IPS-NIHi11 (cell line): ENCODE data around the gene TXNDC15.
"Not testable (repeated sequence)": the region's sequence is repeated elsewhere in the genome, so short reads cannot be mapped to it uniquely, and the experiment has no call there.

Experiments
- DNase-seq: peaks from one replicate; pipeline ENCODE4 v3.0.0; 2012; ENCODE audit warnings: mixed read lengths, low spot score

TXNDC15 gene

DNA sequence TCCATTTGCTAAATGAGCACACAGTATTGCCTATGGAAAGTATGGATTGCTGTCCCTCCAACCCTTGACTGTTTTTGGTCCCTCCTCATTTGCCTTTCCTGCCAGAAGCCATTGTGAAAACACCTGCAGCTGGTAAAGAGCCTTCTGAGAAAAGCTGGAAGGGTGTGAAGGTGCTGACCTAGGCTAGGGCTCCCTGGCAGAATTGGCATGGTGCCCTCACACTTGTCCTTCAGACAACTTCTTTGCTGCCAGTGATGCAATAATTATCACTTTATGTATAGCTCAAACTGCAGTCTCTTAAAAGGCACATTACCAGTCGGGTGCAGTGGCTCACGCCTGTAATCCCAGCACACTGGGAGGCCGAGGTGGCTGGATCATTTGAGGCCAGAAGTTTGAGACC, 4.2 kb downstream of the TXNDC15 start:
- no peak for DNase-seq

DNA sequence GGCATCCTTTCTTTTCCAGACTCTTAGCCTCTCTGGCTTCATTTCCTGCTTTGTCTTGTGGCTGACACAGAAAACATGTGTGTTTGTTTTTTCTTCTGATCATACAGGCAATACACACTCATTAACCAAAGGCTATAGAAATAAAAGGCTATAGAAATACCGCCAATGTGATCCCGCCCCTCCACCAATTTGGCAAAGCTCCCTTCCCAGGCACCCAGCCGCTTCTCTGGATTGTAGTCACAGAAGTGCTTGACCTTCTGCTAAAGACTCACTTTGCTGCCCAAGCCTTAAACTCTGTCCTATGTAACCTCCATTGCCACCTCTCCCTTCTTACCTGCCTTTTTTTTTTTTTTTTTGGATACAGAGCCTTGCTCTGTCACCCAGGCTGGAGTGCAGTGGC, 5.3 kb downstream of the TXNDC15 start:
- DNase-seq = no peak

DNA sequence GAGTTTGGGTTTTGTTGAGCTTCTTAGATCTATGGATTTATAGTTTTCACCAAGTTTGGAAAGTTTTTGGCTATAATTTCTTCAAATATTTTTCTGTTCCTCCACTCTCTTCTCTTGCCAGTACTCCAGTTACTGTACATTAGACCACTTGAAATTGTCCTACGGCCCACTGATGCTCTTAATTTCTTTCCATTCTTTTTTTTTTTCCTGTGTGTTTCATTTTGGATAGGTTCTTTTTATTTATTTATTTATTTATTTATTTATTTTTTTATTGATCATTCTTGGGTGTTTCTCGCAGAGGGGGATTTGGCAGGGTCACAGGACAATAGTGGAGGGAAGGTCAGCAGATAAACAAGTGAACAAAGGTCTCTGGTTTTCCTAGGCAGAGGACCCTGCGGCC, 6.8 kb downstream of the TXNDC15 start:
- not testable (repeated sequence) for DNase-seq

DNA sequence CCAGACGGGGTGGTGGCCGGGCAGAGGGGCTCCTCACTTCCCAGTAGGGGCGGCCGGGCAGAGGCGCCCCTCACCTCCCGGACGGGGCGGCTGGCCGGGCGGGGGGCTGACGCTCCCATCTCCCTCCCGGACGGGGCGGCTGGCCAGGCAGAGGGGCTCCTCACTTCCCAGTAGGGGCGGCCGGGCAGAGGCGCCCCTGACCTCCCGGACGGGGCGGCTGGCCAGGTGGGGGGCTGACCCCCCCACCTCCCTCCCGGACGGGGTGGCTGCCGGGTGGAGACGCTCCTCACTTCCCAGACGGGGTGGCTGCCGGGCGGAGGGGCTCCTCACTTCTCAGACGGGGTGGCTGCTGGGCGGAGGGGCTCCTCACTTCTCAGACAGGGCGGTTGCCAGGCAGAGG, 7.5 kb downstream of the TXNDC15 start:
- DNase-seq = not testable (repeated sequence)

DNA sequence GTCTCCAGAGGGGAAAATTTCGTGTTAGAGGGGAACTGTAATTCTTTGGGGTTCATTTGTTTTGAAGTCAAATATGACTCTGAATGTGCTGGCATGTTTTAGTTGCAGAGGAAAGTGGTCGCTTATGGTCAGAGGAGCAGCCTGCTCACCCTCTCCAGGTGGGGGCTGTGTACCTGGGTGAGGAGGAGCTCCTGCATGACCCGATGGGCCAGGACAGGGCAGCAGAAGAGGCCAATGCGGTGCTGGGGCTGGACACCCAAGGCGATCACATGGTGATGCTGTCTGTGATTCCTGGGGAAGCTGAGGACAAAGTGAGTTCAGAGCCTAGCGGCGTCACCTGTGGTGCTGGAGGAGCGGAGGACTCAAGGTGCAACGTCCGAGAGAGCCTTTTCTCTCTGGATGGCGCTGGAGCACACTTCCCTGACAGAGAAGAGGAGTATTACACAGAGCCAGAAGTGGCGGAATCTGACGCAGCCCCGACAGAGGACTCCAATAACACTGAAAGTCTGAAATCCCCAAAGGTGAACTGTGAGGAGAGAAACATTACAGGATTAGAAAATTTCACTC, 13.5 kb downstream of the TXNDC15 start:
- DNase-seq = no peak

DNA sequence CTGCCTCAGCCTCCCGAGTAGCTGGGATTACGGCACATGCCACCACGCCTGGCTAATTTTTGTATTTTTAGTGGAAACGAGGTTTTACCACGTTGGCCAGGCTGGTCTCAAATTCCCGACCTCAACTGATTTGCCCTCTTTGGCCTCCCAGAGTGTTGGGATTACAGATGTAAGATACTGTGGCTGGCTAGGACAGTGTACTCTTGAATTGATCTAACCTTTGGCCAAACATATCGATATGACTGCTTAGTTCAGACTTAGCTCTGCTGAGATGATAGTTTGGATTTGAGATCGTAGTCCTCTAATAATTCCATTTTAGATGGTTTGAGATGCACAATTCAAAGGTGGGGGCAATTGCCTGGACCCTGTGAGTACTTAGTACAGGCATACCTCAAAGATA, 15.2 kb downstream of the TXNDC15 start:
- no peak for DNase-seq

DNA sequence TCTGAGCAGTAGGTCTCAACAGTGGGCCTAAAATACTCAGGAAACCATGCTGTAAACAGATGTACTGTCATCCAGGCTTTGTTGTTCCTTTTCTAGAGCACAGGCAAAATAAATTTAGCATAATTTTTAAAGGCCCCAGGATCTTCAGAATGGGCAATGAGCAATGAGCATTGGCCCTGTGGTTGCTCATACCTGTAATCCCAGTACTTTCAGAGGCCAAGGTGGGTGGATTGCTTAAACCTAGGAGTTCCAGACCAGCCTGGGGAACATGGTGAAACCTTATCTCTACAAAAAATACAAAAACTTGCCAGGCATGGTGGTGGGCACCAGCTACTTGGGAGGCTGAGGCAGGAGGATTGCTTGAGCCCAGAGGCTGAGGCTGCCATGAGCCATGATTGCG, 17.3 kb downstream of the TXNDC15 start:
- DNase-seq = no peak

DNA sequence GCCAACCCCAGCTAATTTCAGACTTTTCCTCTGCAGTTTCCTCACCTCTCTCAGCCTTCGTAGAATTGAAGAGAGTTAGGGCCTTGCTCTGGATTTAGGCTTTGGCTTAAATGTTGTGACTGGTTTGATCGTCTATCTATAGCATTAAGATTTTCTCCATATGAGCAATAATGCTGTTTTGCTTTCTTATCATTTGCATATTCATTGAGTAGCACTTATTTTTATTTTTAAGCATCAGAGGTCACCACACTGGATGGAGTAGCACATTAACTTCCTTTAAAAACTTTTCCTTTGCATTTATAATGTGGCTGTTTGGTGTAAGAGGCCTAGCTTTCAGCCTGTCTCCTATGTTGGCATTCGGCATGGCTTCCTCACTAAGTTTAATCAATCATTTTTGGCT, 18.1 kb downstream of the TXNDC15 start:
- no peak for DNase-seq

DNA sequence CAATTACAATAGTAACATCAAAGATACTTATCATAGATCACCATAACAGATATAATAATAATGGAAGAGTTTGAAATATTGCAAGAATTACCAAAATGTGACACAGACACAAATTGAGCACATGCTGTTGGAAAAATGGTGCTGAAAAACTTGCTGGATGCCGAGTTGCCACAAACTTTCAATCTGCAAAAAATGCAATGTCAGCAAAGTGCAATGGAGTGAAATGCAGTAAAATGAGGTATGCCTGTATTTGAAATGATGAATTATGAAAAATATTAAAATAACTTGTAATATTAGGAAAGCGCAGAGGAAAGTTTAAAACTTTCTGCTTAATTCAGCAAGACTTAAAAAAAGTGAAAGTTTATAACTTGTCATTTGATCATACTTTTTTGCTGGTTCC, 18.8 kb downstream of the TXNDC15 start:
- DNase-seq = no peak

DNA sequence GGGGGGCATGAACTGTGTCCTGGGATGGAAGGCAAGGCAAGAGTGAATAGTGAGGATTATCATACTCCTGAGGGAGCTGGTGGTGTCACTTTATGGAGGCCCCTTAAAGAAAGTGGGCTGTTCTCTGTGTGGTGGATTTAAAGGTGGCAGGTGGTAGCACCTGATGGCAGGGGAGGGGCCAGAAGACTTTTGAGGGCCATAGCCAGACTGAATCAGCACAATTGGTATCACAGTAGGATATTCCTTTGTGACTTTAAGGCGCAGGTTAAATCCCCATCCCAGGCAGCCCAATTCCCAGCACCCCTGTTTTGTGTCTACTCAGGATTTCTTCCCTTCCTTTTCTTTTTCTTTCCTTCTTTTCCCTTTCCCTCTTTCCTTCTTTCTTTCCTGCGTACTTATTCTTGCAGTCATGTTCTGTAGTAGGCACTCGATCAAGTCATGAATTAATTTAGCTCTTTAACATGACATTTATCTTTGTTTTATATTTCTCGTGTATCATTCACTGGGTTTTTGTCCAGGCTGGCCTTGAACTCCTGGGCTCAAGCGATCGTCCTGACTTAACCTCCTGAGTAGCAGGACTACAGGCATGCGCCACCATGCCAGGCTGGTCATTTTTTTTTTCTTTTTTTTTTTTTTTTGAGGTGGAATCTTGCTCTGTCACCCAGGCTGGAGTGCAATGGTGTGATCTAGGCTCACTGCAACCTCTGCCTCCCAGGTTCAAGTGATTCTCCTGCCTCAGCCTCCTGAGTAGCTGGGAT, 19.8 kb downstream of the TXNDC15 start:
- no peak for DNase-seq

DNA sequence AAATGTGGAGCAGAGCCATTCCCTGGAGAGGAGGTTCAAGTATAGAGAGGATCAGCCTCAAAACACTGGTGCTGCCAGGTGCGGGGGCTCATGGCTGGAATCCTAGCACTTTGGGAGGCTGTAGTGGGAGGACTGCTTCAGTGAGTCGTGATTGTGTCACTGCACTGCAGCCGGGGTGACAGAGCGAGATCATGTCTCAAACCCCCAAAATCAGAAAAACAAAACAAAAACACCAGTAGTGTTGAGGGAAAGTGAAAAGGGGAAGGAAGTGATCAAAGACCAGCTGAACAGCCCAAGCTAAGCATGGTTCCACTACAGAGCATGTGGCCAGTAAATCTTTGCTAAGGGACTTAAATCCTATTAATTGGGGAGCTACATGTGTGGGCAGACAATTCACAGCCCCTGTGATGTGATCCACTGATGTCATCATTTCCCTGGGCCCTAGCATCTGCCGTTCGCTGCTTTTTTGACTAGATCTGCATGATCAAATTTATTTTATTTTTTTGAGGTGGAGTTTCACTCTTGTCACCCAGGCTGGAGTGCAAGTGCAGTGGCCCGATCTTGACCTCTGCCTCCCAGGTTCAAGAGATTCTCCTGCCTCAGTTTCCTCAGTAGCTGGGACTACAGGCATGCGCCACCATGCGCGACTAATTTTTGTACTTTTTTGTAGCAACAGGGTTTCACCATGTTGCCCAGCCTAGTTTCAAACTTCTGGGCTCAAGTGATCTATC, 28.1 kb downstream of the TXNDC15 start:
- DNase-seq = no peak

DNA sequence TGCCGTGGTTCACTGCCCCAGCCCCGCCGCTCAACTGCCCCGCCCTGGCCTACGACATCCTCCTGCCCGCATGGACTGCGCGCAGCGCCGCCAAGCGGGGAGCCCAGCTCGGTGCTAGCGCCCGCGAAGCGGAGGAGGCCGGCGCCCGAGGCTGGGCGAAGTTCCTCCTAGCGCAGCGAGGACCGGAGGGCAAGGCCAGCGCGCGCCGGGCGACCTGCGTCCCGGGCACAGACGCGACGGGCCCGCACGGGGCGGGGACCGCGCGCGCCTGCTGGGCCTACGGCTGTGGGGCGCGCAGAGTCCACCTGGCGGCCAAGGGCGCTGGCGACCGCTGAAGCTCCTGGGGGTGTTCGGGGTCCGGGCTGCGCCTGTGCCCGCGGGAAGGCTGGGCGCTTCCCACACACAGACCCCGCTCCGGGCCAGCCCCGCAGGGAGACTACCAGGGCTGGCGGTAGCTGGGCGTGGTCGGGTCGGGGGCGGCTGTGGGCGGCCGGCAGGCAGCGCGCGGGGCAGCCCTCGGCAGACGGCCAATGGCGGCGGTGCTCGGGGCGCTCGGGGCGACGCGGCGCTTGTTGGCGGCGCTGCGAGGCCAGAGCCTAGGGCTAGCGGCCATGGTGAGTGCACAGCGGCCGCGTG, 30.6 kb downstream of the TXNDC15 start, which contains the start of gene PCBD2:
PCBD2 (plus strand) TSS at position 522 of the 636 bp plus-strand sequence; CDS start at position 531, 9 bp downstream.
- DNase-seq = peak; percentile 92

DNA sequence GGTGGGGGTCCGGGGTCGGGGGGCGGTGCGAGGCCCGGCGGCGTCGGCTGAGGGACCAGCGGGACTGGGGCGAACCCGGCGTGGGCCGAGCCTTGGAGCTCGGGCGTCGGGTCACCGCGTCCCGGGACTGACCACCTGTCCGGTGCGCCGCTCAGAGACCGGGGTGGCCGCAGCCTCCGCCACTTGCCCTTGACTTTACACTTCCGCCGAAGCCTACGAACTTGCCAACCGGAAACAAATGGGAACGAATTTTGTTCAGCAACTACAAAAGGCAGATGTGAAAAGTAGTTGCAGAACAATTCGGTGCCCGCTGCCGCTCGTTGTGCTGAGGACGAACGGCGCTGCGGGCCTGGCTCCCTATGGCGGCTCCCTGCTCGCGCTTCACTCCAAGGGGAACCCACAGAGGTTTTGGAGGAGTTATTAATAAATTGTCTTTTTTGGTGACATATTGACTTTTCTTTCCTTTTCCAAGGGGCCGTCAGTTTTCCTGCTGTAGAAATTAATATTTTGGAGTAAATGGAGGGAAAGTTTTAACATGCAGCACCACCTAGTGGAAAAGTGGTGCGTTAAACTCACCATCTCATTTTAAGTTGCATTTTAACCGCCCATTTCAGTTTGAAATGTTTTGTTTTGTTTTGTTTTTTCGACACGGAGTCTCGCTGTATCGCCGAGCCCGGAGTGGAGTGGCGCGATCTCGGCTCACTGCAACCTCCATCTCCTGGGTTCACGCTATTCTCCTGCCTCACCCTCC, 31.2 kb downstream of the TXNDC15 start:
- DNase-seq = peak; percentile 42

DNA sequence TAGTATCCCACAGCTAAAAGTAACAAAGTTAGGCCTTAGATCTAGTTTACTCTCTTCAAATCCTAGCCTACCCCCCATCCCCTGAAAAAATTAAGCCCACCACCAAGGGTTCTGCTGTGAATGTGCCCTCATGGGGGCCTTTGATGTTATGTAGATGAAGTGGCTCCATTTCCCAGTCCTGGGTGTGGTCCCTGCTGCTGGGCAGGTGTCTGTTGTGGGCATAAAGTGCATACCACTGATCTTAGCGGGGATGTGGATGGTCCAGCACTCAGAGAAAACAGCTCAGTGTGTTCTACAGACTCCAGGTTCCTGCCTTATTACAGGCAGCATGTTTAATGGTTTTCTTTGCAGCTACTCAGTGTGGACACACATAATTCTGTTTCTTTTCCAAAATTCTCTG, 32.6 kb downstream of the TXNDC15 start:
- DNase-seq = no peak

DNA sequence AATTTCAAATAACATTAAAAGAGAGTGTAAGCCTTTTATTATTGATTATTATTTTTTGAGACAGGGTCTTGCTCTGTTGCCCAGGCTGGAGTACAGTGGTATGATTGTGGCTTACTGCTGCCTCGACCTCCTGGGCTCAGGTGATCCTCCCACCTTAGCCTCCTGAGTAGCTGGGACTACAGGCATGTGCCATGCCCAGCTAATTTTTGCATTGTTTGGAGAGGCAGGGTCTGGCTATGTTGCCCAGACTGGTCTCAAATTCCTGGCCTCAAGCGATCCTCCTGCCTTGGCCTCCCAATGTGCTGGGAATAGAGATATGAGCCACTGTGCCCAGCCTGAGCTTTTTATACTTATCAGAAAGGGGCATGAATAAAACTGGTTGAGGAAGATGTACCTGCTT, 36.6 kb downstream of the TXNDC15 start:
- not testable (repeated sequence) for DNase-seq

DNA sequence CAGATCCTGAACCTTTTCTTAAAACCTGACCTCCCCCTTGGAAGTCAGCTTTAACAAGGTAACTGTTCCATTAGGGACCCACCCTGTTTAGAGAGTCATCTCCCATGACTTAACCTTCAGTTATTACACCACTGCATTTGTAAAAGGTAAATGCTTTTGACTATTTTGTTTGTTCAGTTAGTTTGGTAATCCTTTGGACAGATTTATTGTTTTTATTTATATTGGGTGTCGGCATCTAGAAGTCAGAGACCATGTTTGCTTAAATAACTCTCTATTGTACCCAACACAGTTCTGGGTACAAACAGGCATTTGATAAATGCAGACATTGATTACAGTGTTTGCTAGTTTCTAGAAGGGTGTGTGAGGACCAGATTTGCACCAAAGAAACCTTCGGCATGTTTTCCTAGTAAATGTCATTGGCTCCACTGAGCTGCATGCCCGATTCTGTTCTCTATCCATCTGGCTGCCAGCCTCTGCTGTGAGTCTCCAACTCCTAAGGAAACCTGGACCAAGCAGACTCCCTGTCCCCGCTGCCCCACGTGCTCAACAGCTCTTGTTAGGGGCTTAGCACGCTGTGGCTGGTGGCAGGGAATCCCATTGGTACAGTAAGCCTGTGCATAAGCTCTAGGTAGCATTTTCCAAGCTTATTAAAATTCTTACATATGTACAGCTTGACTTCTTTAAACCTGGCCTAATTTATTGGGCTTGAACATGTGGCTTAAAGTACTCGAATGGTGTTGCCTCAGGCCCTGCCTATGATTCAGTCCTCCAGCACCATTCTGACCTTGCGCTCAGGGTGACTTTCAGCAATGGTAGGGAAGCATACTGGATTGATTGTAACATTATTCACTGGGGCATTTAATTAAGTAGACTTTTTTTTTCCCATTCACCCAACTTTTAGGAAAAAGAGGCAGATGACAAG, 37.4 kb downstream of the TXNDC15 start:
- DNase-seq = no peak

DNA sequence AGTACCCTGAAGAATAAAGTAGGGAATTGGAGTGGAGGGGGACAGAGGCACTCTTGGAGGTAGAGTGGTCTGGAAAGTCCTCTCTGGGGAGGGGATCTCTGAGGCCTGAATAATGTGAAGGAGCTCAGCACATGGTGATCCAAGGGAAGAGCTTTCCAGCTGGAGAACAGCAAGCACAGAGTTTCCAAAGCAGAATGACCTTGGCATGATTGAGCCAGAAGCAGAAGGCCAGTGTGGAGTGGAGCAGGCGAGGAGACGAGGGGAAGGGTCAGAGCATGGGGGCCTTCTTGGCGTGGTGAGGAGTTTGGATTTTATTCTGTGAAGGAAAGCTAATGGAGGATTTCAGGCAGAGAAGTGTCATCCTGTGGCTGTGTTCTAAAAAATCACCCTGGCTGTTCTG, 39.1 kb downstream of the TXNDC15 start:
- no peak for DNase-seq

DNA sequence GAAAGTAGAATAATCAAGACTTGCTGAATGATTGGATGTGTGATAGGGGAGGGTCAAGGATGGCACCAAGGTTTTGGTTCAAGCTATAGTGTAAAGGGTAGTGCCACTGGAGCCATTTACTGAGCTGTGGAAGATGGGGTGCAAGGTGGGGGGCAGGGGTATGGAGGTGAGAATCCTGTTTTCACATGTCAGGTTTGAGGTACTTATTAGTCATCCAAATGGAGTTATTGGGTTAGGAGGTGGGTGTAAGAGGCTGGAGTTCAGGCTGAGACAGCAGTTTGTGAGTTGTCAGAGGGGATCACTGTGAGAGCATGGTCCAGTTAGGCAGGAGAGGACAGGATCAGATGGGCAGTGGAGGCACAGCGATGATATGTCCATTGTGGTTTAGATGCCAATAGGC, 39.6 kb downstream of the TXNDC15 start:
- DNase-seq = no peak

DNA sequence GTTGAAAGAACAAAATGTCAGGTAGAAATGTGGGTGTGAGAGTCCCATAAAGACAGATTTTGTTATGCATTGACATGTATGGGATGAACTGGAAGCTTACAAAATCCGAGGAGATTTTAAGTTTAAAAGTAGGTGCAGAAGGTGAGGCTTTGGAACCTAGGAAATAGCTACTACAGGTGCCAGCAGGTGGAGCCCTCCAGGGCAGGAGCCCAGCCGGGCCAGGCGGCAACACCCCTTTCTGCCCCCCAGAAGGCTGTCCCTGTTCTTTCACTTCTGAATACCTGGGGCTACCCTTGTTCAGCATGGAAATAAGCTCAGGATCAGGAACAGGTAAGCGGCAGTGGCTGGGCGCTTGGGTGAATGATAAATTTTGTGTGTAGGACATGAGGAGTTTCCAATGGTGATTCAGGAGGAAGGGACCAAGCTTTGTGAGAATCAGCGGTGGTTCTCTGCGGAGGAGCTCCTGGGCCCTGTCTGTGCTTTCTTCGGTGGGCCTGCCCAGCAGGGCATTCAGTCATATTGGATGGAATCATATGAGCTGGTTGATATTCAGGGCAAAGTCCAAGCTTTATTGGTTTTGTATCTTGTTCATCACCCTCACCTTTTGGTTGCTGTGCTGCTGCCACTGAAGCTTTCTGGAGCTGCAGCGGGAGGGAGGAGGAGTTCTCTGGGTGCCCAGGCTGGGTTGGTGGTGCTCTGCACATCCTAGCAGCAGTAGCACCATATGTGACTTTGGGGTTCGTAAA, 43.1 kb downstream of the TXNDC15 start:
- DNase-seq = peak; percentile 64

DNA sequence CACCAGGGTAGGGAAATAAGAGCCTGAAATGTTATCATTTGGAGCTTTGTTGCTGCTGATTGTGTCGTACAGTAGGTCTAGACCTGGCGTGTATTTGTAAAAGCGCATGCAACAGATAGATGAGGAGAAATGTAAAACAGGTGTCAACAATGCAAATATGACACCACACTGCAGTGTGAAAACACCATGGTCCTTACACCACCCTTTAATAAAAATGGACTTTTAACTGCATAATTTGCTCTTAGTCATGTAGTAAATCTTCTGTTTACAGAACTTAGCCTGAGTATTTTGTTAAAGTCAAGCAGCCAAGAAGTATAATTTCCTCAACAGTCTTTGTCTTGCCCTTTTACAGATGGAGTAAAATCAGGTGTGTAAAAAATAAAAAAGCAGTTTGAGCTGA, 44.7 kb downstream of the TXNDC15 start:
- DNase-seq = no peak
